ENCODE results near the gene HERC5. TPM values are rescaled to one million over a fixed set of nuclear protein-coding genes. Genes with fewer than 3 reads are reported as not detected.

Gene HERC5
- total RNA-seq, result 0.88 and 1.4 TPM in 2 replicates

DNA sequence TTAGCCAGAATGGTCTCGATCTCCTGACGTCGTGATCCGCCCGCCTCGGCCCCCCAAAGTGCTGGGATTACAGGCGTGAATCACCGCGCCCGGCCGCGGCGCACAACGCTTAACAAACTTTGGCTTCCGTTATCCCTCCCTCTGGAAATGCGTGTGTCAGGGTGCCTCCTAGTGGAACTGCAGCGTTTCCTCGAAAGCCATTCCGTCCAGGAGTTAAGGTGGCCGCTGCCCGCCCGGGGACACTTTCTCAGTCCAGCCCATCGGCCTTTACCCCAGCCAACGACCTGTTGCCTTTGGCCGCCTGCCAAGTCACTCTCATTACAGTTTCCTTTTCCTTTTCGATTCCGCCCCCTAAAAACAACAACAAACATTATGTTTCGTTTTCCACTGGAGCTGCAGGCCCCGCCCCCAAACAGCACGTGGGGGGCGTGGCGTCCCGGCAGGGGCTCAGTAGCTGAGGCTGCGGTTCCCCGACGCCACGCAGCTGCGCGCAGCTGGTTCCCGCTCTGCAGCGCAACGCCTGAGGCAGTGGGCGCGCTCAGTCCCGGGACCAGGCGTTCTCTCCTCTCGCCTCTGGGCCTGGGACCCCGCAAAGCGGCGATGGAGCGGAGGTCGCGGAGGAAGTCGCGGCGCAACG, at the start of gene HERC5:
TSS of gene HERC5 (plus strand) at position 450 of the 637 bp plus-strand sequence. CDS start at position 601, 151 bp downstream.
- peak within 1 kb of the TSS; percentile 76 for H3K4me3 ChIP-seq (ENCODE audit: insufficient read depth, low read length)
- peak within 1 kb of the TSS; percentile 87 for H3K4me2 ChIP-seq (ENCODE audit: insufficient read depth, low read length)
- no peaks in the 10 kb centered on the region for H3K9me3 ChIP-seq (ENCODE audit: low read depth, low read length)
- no peaks in the 10 kb centered on the region for H3K79me2 ChIP-seq (ENCODE audit: insufficient read depth, low read length)
- no peak within 1 kb of the TSS for H3K27ac ChIP-seq (ENCODE audit: low read depth, low read length)
- H3K4me1 ChIP-seq (ENCODE audit: insufficient read depth, low read length), result no peaks in the 10 kb centered on the region
- H3K27me3 ChIP-seq (ENCODE audit: insufficient read depth, low read length), result peaks cover 35% of the 10 kb centered on the region
- DNase-seq (ENCODE audit: insufficient read length, low spot score, missing footprints), result peak; percentile 98
- peak within 1 kb of the TSS; percentile 86 for H2AFZ ChIP-seq (ENCODE audit: low read length)
- no peaks in the 10 kb centered on the region for H3K36me3 ChIP-seq (ENCODE audit: insufficient read depth, low read length)
- TF ChIP-seq CTCF (IDR thresholded peaks at IDR 0.05; ENCODE audit: extremely low read depth, low read depth, low read length), result peak; percentile 55
- no peaks in the 10 kb centered on the region for H4K20me1 ChIP-seq (ENCODE audit: insufficient read depth, low read length)

DNA sequence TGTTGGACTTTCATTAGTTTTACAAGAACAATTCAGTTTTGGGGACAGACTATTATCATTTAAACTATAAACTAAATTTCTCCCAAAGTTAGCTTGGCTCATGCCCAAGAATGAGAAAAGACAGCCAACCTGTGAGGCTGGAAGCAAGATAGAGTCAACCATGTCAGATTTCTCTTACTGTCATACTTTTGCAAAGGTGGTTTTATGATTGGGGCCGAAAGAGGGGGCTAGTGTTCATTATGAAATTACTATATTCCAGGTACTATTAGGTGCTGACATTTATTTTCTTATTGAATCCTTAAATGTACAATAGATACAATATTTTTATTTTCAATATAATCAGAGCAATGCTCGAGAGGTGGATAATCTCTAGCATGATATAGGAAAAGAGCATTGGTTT, 47.7 kb upstream of the HERC5 start:
- no peaks in the 10 kb centered on the region for H3K4me1 ChIP-seq (ENCODE audit: insufficient read depth, low read length)
- H3K36me3 ChIP-seq (ENCODE audit: insufficient read depth, low read length), result no peaks in the 10 kb centered on the region
- H3K4me2 ChIP-seq (ENCODE audit: insufficient read depth, low read length), result no peak overlapping the region
- no peak for TF ChIP-seq CTCF (IDR thresholded peaks at IDR 0.05; ENCODE audit: extremely low read depth, low read depth, low read length)
- no peaks in the 10 kb centered on the region for H4K20me1 ChIP-seq (ENCODE audit: insufficient read depth, low read length)
- no peaks in the 10 kb centered on the region for H3K9me3 ChIP-seq (ENCODE audit: low read depth, low read length)
- no peak overlapping the region for H3K27ac ChIP-seq (ENCODE audit: low read depth, low read length)
- no peak overlapping the region for H2AFZ ChIP-seq (ENCODE audit: low read length)
- peak; percentile 8 for DNase-seq (ENCODE audit: insufficient read length, low spot score, missing footprints)
- no peaks in the 10 kb centered on the region for H3K79me2 ChIP-seq (ENCODE audit: insufficient read depth, low read length)
- H3K27me3 ChIP-seq (ENCODE audit: insufficient read depth, low read length), result no peaks in the 10 kb centered on the region
- no peak overlapping the region for H3K4me3 ChIP-seq (ENCODE audit: insufficient read depth, low read length)

GRCh38 chr4:88409789-88410188, 47.1 kb upstream of the HERC5 start:
- H3K79me2 ChIP-seq (ENCODE audit: insufficient read depth, low read length), result no peaks in the 10 kb centered on the region
- H2AFZ ChIP-seq (ENCODE audit: low read length), result no peak overlapping the region
- no peaks in the 10 kb centered on the region for H3K36me3 ChIP-seq (ENCODE audit: insufficient read depth, low read length)
- no peak overlapping the region for H3K4me2 ChIP-seq (ENCODE audit: insufficient read depth, low read length)
- no peak for DNase-seq (ENCODE audit: insufficient read length, low spot score, missing footprints)
- H3K4me1 ChIP-seq (ENCODE audit: insufficient read depth, low read length), result no peaks in the 10 kb centered on the region
- no peaks in the 10 kb centered on the region for H3K27me3 ChIP-seq (ENCODE audit: insufficient read depth, low read length)
- no peaks in the 10 kb centered on the region for H3K9me3 ChIP-seq (ENCODE audit: low read depth, low read length)
- no peak for TF ChIP-seq CTCF (IDR thresholded peaks at IDR 0.05; ENCODE audit: extremely low read depth, low read depth, low read length)
- H4K20me1 ChIP-seq (ENCODE audit: insufficient read depth, low read length), result no peaks in the 10 kb centered on the region
- H3K4me3 ChIP-seq (ENCODE audit: insufficient read depth, low read length), result no peak overlapping the region
- H3K27ac ChIP-seq (ENCODE audit: low read depth, low read length), result no peak overlapping the region

DNA sequence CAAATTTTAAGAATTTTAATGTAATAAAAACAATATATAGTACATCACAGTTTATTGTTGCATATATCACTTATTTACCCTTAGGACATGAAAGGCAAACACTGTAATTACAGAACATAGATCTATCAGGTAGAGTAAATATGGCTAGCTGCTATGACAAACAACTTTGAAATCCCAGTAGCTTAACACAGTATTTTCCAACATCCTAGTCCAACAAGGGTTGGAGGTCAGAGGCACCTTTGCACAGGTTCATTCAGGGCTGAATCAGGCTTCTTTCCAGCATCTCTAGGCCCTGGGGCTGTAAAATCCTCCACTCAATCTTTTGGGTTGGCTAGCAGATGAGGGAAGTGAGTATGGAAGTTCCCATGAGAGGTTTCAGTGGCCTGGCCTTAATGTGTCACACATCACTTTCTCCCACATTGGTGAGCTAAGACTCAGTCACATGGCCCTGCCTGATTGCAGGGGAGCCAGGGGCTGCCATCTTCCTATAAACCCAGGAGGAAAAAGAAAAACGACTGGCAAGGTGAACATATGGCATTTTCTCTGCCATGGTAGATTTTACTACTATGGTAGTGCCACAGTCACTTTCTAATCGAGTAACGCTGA, 45.3 kb upstream of the HERC5 start:
- Histone ChIP-seq H3K4me1 (ENCODE audit: insufficient read depth, low read length) (no peaks in the 10 kb centered on the region), H3K9me3 (ENCODE audit: low read depth, low read length) (no peaks in the 10 kb centered on the region), H4K20me1 (ENCODE audit: insufficient read depth, low read length) (no peaks in the 10 kb centered on the region), H3K27me3 (ENCODE audit: insufficient read depth, low read length) (no peaks in the 10 kb centered on the region), H3K4me2 (ENCODE audit: insufficient read depth, low read length) (no peak overlapping the region), H3K4me3 (ENCODE audit: insufficient read depth, low read length) (no peak overlapping the region), H3K36me3 (ENCODE audit: insufficient read depth, low read length) (no peaks in the 10 kb centered on the region), H3K79me2 (ENCODE audit: insufficient read depth, low read length) (no peaks in the 10 kb centered on the region), H3K27ac (ENCODE audit: low read depth, low read length) (no peak overlapping the region), H2AFZ (ENCODE audit: low read length) (no peak overlapping the region)
- DNase-seq (ENCODE audit: insufficient read length, low spot score, missing footprints), result peak; percentile 0
- no peak for TF ChIP-seq CTCF (IDR thresholded peaks at IDR 0.05; ENCODE audit: extremely low read depth, low read depth, low read length)

Measured in osteoblast (primary cell).